ENCODE measurements around the gene DNAJC21. TPM values are rescaled to one million over a fixed set of nuclear protein-coding genes. Genes with fewer than 3 reads are reported as not detected.
A peak's percentile ranks its signal among the peaks of the same experiment; 100 is the strongest.

The DNAJC21 gene
- total and polyA plus RNA-seq, 9 of the 15 experiments (the other 6 are each of a cell fraction or from before 2014, with no cell fraction given): 26.6 to 105 (median 70.7) TPM

DNA sequence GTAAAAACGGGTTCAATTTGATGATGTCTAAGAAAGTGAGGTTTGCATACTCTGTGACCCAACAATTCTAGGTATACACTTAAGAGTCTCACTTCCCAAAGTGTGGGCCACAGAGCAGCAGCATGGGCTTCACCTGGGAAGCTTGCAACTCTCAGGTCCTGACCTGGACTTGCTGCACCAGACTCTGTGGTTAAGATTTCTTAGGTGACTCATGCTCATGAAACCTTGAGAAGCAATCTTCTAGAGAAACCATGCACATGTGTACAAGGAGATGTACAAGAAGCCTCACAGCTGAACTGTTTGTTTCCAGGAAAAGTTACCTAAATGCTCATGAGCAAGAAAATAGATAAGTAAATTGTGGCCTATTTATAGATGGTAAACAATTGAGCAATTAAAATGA, 30.0 kb downstream of the DNAJC21 start:
- peak; percentile 48 for ATAC-seq
- DNase-seq (ENCODE audit: extremely low read depth in 1 of 4, low spot score in 3 of 4): peak in 3 of 4 experiments; percentile 16 to 31 (median 19)
- peak; percentile 65 for FAIRE-seq
- TF ChIP-seq SRSF7 (optimal IDR thresholded peaks at IDR 0.05; ENCODE audit: low read depth, low read length): no peak
- TF ChIP-seq FOSL1 (tag; conservative IDR thresholded peaks at IDR 0.05): peak; percentile 51
- TF ChIP-seq COPS2 (conservative IDR thresholded peaks at IDR 0.05): no peak
- TF ChIP-seq, protein P1, sequence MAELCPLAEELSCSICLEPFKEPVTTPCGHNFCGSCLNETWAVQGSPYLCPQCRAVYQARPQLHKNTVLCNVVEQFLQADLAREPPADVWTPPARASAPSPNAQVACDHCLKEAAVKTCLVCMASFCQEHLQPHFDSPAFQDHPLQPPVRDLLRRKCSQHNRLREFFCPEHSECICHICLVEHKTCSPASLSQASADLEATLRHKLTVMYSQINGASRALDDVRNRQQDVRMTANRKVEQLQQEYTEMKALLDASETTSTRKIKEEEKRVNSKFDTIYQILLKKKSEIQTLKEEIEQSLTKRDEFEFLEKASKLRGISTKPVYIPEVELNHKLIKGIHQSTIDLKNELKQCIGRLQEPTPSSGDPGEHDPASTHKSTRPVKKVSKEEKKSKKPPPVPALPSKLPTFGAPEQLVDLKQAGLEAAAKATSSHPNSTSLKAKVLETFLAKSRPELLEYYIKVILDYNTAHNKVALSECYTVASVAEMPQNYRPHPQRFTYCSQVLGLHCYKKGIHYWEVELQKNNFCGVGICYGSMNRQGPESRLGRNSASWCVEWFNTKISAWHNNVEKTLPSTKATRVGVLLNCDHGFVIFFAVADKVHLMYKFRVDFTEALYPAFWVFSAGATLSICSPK (IDR thresholded peaks at IDR 0.05; ENCODE audit: borderline replicate concordance): no peak
- TF ChIP-seq, protein P2, sequence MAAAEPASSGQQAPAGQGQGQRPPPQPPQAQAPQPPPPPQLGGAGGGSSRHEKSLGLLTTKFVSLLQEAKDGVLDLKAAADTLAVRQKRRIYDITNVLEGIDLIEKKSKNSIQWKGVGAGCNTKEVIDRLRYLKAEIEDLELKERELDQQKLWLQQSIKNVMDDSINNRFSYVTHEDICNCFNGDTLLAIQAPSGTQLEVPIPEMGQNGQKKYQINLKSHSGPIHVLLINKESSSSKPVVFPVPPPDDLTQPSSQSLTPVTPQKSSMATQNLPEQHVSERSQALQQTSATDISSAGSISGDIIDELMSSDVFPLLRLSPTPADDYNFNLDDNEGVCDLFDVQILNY (CRISPR knock-in tag; IDR thresholded peaks at IDR 0.05): no peak
- TF ChIP-seq BHLHE40 (IDR thresholded peaks at IDR 0.05; ENCODE audit: low read length): peak; percentile 35; the same call in 1 of the 2 replicates
- TF ChIP-seq CBFA2T3 (IDR thresholded peaks at IDR 0.05): peak; percentile 56
- no peak for TF ChIP-seq NCOR1 (IDR thresholded peaks at IDR 0.05)
- TF ChIP-seq ZNF282 (CRISPR knock-in tag; IDR thresholded peaks at IDR 0.05): no peak
- TF ChIP-seq, protein P3, sequence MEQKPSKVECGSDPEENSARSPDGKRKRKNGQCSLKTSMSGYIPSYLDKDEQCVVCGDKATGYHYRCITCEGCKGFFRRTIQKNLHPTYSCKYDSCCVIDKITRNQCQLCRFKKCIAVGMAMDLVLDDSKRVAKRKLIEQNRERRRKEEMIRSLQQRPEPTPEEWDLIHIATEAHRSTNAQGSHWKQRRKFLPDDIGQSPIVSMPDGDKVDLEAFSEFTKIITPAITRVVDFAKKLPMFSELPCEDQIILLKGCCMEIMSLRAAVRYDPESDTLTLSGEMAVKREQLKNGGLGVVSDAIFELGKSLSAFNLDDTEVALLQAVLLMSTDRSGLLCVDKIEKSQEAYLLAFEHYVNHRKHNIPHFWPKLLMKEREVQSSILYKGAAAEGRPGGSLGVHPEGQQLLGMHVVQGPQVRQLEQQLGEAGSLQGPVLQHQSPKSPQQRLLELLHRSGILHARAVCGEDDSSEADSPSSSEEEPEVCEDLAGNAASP (IDR thresholded peaks at IDR 0.05): no peak
- TF ChIP-seq ZNF766 (CRISPR knock-in tag; conservative IDR thresholded peaks at IDR 0.05): no peak
- TF ChIP-seq ZNF239 (CRISPR knock-in tag; IDR thresholded peaks at IDR 0.05): no peak
- TF ChIP-seq TCF3 (CRISPR knock-in tag; IDR thresholded peaks at IDR 0.05): peak; percentile 51
- TF ChIP-seq, protein P4, sequence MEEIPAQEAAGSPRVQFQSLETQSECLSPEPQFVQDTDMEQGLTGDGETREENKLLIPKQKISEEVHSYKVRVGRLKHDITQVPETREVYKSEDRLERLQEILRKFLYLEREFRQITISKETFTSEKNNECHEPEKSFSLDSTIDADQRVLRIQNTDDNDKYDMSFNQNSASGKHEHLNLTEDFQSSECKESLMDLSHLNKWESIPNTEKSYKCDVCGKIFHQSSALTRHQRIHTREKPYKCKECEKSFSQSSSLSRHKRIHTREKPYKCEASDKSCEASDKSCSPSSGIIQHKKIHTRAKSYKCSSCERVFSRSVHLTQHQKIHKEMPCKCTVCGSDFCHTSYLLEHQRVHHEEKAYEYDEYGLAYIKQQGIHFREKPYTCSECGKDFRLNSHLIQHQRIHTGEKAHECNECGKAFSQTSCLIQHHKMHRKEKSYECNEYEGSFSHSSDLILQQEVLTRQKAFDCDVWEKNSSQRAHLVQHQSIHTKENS (CRISPR knock-in tag; IDR thresholded peaks at IDR 0.05): no peak
- TF ChIP-seq MEF2A (IDR thresholded peaks at IDR 0.05; ENCODE audit: control insufficient read depth, low read depth, low read length): peak; percentile 42; the same call in 1 of the 2 replicates
- no peak for TF ChIP-seq ELF2 (CRISPR knock-in tag; IDR thresholded peaks at IDR 0.05)
- TF ChIP-seq, protein P5, sequence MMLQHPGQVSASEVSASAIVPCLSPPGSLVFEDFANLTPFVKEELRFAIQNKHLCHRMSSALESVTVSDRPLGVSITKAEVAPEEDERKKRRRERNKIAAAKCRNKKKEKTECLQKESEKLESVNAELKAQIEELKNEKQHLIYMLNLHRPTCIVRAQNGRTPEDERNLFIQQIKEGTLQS (IDR thresholded peaks at IDR 0.05): peak; percentile 25; the same call in 1 of the 2 replicates
- TF ChIP-seq, protein P5 (CRISPR knock-in tag; conservative IDR thresholded peaks at IDR 0.05): no peak
- TF ChIP-seq ZNF76 (CRISPR knock-in tag; IDR thresholded peaks at IDR 0.05; ENCODE audit: borderline replicate concordance): no peak

More for the DNA sequence above, 30.0 kb downstream of the DNAJC21 start:
- CTCF ChIA-PET (ENCODE audit: low intra/inter-chr PET ratio): no interaction called here
- no peaks in the 10 kb centered on the region for H3K9me3 ChIP-seq (replicated peaks; ENCODE audit: control insufficient read depth, insufficient read depth, low read depth, low read length)
- POLR2A ChIA-PET: no interaction called here
- H3K9ac ChIP-seq (ENCODE audit: insufficient read depth in 1 of 2, low read depth in 2 of 2, low read length in 2 of 2): no peak overlapping the region
- intact Hi-C loops (cut with micrococcal nuclease): no loop called here
- no TSS peak for BruUV-seq (replicated peaks)
- H3K4me2 ChIP-seq (ENCODE audit: insufficient read depth, low read length): no peak overlapping the region
- 35% methylated on average over 1 of the region's 1 CpG for WGBS (ENCODE audit: insufficient coverage, low coverage, missing lambda C conversion rate)
- H3K27me3 ChIP-seq (ENCODE audit: control insufficient read depth in 2 of 2, insufficient read depth in 2 of 2, low read length in 2 of 2): no peaks in the 10 kb centered on the region
- no peaks in the 10 kb centered on the region for H4K20me1 ChIP-seq (replicated peaks; ENCODE audit: control insufficient read depth, insufficient read depth, low read length)
- H3K79me2 ChIP-seq (ENCODE audit: control insufficient read depth, insufficient read depth, low read length): no peaks in the 10 kb centered on the region
- no peaks in the 10 kb centered on the region for H3K4me1 ChIP-seq (replicated peaks in 1 of 2; ENCODE audit: control insufficient read depth in 2 of 2, insufficient read depth in 2 of 2, low read length in 2 of 2)
- no peak overlapping the region for H3K27ac ChIP-seq (ENCODE audit: extremely low read depth, low read depth, low read length)
- H2AFZ ChIP-seq (ENCODE audit: low read depth, low read length): no peak overlapping the region
- no peak overlapping the region for H3K4me3 ChIP-seq
- H3K9me1 ChIP-seq (ENCODE audit: control insufficient read depth, insufficient read depth, low read length): no peaks in the 10 kb centered on the region
- in situ Hi-C loops (cut with MboI): no loop called here
- peaks cover 25% of the 10 kb centered on the region; the same call in 2 of the 3 replicates for H3K36me3 ChIP-seq (ENCODE audit: control insufficient read depth, insufficient read depth, low read length)
